Uterus (tissue), 4 donors: ENCODE measurements around the gene TSPAN3. TPM values are rescaled to one million over a fixed set of nuclear protein-coding genes. Genes with fewer than 3 reads are reported as not detected.

Experiments
- DNase-seq, 2 donors: peaks; one replicate each; pipeline ENCODE4 v3.0.0-alpha.2; 2019 to 2020
- H3K27ac ChIP-seq, 2 donors: fragments of 200-600 bp; sonication (generic); 1 replicate in 1 of 2; 2 replicates in 1 of 2; pipeline ENCODE4 v1.5.1; 2016 to 2018
- H3K27me3 ChIP-seq, 2 donors: fragments of 200-600 bp; sonication (generic); one replicate each; pipeline ENCODE4 v1.5.1; 2018 to 2019; ENCODE audit warnings: control low read depth in 1 of 2
- H3K36me3 ChIP-seq, 2 donors: fragments of 200-600 bp; sonication (generic); one replicate each; pipeline ENCODE4 v1.5.1; 2019; ENCODE audit warnings: control low read depth in 1 of 2
- H3K4me1 ChIP-seq, 2 donors: fragments of 200-600 bp; sonication (generic); one replicate each; pipeline ENCODE4 v1.5.1; 2018 to 2019; ENCODE audit warnings: control low read depth in 1 of 2
- H3K4me3 ChIP-seq, 2 donors: fragments of 200-600 bp; sonication (generic); 1 replicate in 1 of 2; 2 replicates in 1 of 2; pipeline ENCODE4 v1.5.1; 2018 to 2019; ENCODE audit warnings: mild to moderate bottlenecking in 1 of 2
- H3K9me3 ChIP-seq, 2 donors: fragments of 200-600 bp; sonication (generic); one replicate each; pipeline ENCODE4 v1.5.1; 2019; ENCODE audit warnings: control low read depth in 1 of 2
- POLR2A ChIP-seq, 2 donors: fragments of 450-650 bp; IDR thresholded peaks; one replicate each; pipeline ENCODE4 v1.6.1; 2016; ENCODE audit warnings: antibody characterized with exemption in 2 of 2, mild to moderate bottlenecking in 1 of 2, moderate library complexity in 1 of 2
- intact Hi-C: fragments of 100-400 bp; cut with DNase I; formaldehyde crosslinking; loops from one replicate; pipeline ENCODE4 v1.15.1; 2023; ENCODE audit warnings: low total_unique reads
- total RNA-seq, 4 donors: library from RNA; depleted of rRNA in 3 of 4; stranded (reverse); fragments of >200 nt in 3 of 4; gene quantifications; one replicate each; pipeline versions ENCODE4 v1.1.0 to v1.2.4, GENCODE V29; 2014 to 2023
- TF ChIP-seq, protein P1 (sequence below), 4 experiments: fragments of 200-600 bp in 2 of 4; fragments of 450-650 bp in 2 of 4; sonication (generic) in 2 of 4; IDR thresholded peaks; one replicate each; pipeline ENCODE4 v1.5.1; 2016 to 2019; ENCODE audit warnings: antibody characterized with exemption in 4 of 4, mild to moderate bottlenecking in 2 of 4, moderate library complexity in 1 of 4
- donor health status: DM: yes; HTN: yes; CAD: no.

TSPAN3 gene
- total RNA-seq, 4 donors from 2014 or later = 62.0 to 446 (median 114) TPM

GRCh38 chr15:77019521-77020331, 51.2 kb downstream of the TSPAN3 start:
- no peak for DNase-seq
- Histone ChIP-seq H3K36me3 (no peaks in the 10 kb centered on the region), H3K4me3 (no peak overlapping the region), H3K4me1 (no peaks in the 10 kb centered on the region), H3K9me3 (no peaks in the 10 kb centered on the region), H3K27ac (no peak overlapping the region), H3K27me3 (no peaks in the 10 kb centered on the region)
- intact Hi-C loops = no loop called here
- TF ChIP-seq, protein P1, sequence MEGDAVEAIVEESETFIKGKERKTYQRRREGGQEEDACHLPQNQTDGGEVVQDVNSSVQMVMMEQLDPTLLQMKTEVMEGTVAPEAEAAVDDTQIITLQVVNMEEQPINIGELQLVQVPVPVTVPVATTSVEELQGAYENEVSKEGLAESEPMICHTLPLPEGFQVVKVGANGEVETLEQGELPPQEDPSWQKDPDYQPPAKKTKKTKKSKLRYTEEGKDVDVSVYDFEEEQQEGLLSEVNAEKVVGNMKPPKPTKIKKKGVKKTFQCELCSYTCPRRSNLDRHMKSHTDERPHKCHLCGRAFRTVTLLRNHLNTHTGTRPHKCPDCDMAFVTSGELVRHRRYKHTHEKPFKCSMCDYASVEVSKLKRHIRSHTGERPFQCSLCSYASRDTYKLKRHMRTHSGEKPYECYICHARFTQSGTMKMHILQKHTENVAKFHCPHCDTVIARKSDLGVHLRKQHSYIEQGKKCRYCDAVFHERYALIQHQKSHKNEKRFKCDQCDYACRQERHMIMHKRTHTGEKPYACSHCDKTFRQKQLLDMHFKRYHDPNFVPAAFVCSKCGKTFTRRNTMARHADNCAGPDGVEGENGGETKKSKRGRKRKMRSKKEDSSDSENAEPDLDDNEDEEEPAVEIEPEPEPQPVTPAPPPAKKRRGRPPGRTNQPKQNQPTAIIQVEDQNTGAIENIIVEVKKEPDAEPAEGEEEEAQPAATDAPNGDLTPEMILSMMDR (IDR thresholded peaks at IDR 0.05) = no peak

DNA sequence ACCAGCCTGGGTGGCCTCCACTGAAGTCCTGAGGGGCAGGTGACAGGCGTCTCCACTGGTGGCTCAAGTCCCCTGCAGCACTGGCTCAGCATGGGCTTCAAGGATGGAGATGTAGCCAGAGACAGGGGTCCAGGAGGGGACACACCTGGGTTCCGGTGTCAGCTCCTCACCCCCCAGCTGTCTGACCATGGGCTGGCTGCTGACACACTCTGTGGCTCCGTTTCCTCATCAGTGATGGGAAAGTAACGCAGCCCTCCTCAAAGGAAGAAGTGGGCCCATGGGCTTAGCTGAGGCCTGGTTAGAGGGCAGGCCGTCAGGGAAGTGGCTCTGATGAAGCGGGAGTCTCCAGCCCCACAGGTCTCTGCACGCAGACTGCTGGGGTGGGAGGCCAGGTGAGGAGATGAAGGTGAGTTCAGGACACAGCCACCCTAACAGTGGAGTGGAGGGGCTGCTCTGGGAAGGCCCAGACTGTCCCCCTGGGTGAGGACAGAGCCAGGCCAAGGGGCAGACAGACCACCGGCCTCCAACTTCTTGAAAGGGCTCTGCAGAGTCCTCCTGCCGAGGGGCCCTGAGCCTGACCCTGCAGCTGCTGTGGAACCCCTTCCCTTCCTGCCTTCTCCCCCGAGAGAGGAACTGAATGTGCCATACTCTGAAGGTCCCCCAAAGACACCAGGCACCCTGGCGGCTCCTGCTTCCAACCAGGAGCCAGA, 52.0 kb downstream of the TSPAN3 start:
- no peaks in the 10 kb centered on the region for H3K27me3 ChIP-seq
- no peaks in the 10 kb centered on the region for H3K4me1 ChIP-seq
- intact Hi-C loops = no loop called here
- H3K36me3 ChIP-seq = no peaks in the 10 kb centered on the region
- no peak for DNase-seq
- H3K4me3 ChIP-seq = no peak overlapping the region
- H3K9me3 ChIP-seq = no peaks in the 10 kb centered on the region
- no peak overlapping the region for H3K27ac ChIP-seq
- TF ChIP-seq POLR2A (IDR thresholded peaks at IDR 0.05) = no peak
- TF ChIP-seq, protein P1 (IDR thresholded peaks at IDR 0.05) = no peak

DNA sequence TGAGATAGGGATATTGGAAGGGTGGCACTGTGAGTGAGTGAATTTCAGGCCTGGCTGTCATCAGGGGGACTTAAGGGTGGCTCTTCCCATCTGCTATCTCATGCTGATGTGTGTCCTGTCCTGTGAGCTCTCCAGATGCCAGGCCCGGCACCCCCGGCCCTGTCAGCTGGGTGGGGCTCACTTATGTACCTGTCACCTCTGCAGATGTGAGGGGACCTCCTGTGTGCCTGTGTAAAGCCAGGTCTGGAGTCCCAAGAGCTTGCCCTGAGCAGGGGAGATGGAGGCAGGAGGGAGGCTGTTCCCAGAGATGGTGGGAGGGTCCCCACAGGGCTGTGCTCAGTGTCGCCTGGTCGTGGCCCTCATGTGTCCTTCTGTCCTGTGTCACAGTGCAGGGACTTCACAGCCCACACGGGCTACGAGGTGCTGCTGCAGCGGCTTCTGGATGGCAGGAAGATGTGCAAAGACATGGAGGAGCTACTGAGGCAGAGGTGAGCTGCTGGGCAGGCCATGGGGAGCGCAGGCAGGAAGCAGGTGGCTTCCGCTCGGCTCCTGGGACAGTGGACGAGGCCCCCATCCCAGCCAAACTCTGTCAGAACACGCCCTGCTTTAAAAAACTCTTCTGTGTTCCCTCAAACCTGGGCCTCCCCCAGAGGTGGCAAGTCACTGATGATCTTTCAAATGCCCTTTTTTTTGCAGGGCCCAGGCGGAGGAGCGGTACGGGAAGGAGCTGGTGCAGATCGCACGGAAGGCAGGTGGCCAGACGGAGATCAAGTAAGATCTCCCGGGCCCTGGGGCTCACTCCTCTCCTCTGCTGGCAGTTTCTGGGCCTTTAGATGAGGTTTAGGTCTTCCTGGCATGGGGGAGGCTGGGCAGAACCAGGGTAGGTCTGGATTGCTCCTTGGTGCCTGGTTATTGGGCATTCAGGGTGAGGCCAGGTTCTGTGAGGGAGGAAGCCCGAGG, 52.9 kb downstream of the TSPAN3 start:
- no peaks in the 10 kb centered on the region for H3K4me1 ChIP-seq
- H3K4me3 ChIP-seq = no peak overlapping the region
- intact Hi-C loops = no loop called here
- no peak overlapping the region for H3K27ac ChIP-seq
- H3K36me3 ChIP-seq = no peaks in the 10 kb centered on the region
- no peak for TF ChIP-seq POLR2A (IDR thresholded peaks at IDR 0.05)
- TF ChIP-seq, protein P1 (IDR thresholded peaks at IDR 0.05) = no peak
- DNase-seq = no peak
- H3K27me3 ChIP-seq = no peaks in the 10 kb centered on the region
- no peaks in the 10 kb centered on the region for H3K9me3 ChIP-seq

- DNase-seq = no peak
Measured at GRCh38 chr15:77017091-77017660, 53.7 kb downstream of the TSPAN3 start.

More at GRCh38 chr15:77017091-77017660, 53.7 kb downstream of the TSPAN3 start:
- Histone ChIP-seq H3K27ac (no peak overlapping the region), H3K36me3 (no peaks in the 10 kb centered on the region), H3K4me1 (no peaks in the 10 kb centered on the region), H3K9me3 (no peaks in the 10 kb centered on the region), H3K27me3 (no peaks in the 10 kb centered on the region), H3K4me3 (no peak overlapping the region)
- intact Hi-C loops = no loop called here
- TF ChIP-seq, protein P1 (IDR thresholded peaks at IDR 0.05) = no peak
- TF ChIP-seq POLR2A (IDR thresholded peaks at IDR 0.05) = no peak
